HEK293T (cell line): ENCODE measurements around the gene SERPINC1.

Experiments used
- CTCF ChIA-PET: fragments of 350-600 bp; formaldehyde crosslinking; extraction: SDS; loops from one replicate; lab custom pipeline; 2021; ENCODE audit warnings: antibody characterized with exemption, inconsistent platforms; lab: Yijun Ruan, JAX
- POLR2A ChIA-PET: fragments of 350-600 bp; formaldehyde crosslinking; extraction: SDS; loops from one replicate; lab custom pipeline; 2020; ENCODE audit warnings: antibody characterized with exemption, inconsistent platforms; lab: Yijun Ruan, JAX
- DNase-seq: peaks from one replicate; pipeline ENCODE4 v3.0.0; 2012; ENCODE audit warnings: mixed read lengths; ENCODE audit errors: extremely low spot score
- ARNT ChIP-seq: fragments of 450-650 bp; IDR thresholded peaks from 2 replicates; pipeline ENCODE4 v1.6.1; 2017; ENCODE audit warnings: mild to moderate bottlenecking
- BHLHE40 ChIP-seq: fragments of 450-650 bp; IDR thresholded peaks from 2 replicates; pipeline ENCODE4 v1.6.1; 2016; ENCODE audit warnings: mild to moderate bottlenecking, moderate library complexity, borderline replicate concordance
- CTBP1 ChIP-seq: fragments of 450-650 bp; IDR thresholded peaks from 2 replicates; pipeline ENCODE4 v1.6.1; 2016; ENCODE audit warnings: borderline replicate concordance
- ELF4 ChIP-seq: fragments of 450-650 bp; IDR thresholded peaks from 2 replicates; pipeline ENCODE4 v1.6.1; 2017; ENCODE audit warnings: antibody characterized with exemption
- FOXA1 ChIP-seq: fragments of 450-650 bp; IDR thresholded peaks from 2 replicates; pipeline ENCODE4 v1.6.1; 2016; ENCODE audit warnings: mild to moderate bottlenecking
- FOXK2 ChIP-seq: fragments of 450-650 bp; IDR thresholded peaks from 2 replicates; pipeline ENCODE4 v1.6.1; 2016; ENCODE audit warnings: mild to moderate bottlenecking
- FOXM1 ChIP-seq: fragments of 450-650 bp; IDR thresholded peaks from 2 replicates; pipeline ENCODE4 v1.6.1; 2017; ENCODE audit warnings: mild to moderate bottlenecking, borderline replicate concordance
- HDGF ChIP-seq: fragments of 450-650 bp; IDR thresholded peaks from 2 replicates; pipeline ENCODE4 v1.6.1; 2017; ENCODE audit warnings: antibody characterized with exemption, borderline replicate concordance
- L3MBTL2 ChIP-seq: fragments of 450-650 bp; conservative IDR thresholded peaks from 2 replicates; pipeline ENCODE4 v1.6.1; 2016; ENCODE audit warnings: mild to moderate bottlenecking
- LEF1 ChIP-seq: fragments of 450-650 bp; IDR thresholded peaks from 2 replicates; pipeline ENCODE4 v1.6.1; 2017; ENCODE audit warnings: mild to moderate bottlenecking, borderline replicate concordance
- NFRKB ChIP-seq: fragments of 450-650 bp; IDR thresholded peaks from 2 replicates; pipeline ENCODE4 v1.6.1; 2016; ENCODE audit warnings: mild to moderate bottlenecking, moderate library complexity
- PKNOX1 ChIP-seq: fragments of 450-650 bp; IDR thresholded peaks from 2 replicates; pipeline ENCODE4 v1.6.1; 2016
- SP1 ChIP-seq: fragments of 450-650 bp; IDR thresholded peaks from 2 replicates; pipeline ENCODE4 v1.6.1; 2017
- SUZ12 ChIP-seq: fragments of 450-650 bp; IDR thresholded peaks from 2 replicates; pipeline ENCODE4 v1.6.1; 2016; ENCODE audit warnings: mild to moderate bottlenecking
- TARDBP ChIP-seq: fragments of 450-650 bp; IDR thresholded peaks from 2 replicates; pipeline ENCODE4 v1.6.1; 2016
- ZNF384 ChIP-seq: fragments of 450-650 bp; IDR thresholded peaks from 2 replicates; pipeline ENCODE4 v1.6.1; 2016

Gene SERPINC1

DNA sequence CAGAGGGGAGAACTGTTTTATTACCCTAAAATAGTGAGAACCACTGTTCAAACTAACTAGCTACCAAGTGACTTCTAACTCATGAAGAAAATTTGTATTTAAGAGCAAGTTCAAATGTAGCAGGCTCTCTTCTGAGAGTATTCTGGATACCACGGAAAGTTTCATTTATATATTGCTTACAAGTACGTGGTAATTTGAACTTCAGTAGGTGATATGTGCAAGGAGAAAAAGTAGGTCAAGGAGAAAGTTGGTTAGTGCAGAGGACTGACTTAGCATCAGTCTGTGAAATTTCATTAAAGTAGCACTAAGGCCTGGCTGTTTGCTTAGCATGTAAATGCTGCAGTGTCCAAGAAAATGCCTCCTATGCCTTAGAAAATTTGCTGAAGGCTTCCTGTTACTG is 16.7 kb downstream of the SERPINC1 start:
- DNase-seq = no peak
- ChIA-PET CTCF (no interaction called here), POLR2A (interaction anchor here (1.2 kb wide), 1 partner anchor 32 kb away, joined by 3 read pairs; the partner anchor contains the start of gene ZBTB37)
- TF ChIP-seq FOXA1 (no peak), ZNF384 (no peak), BHLHE40 (no peak), ELF4 (no peak), SP1 (no peak), TARDBP (no peak), FOXK2 (no peak), LEF1 (no peak), L3MBTL2 (no peak), FOXM1 (no peak), ARNT (no peak)

DNA sequence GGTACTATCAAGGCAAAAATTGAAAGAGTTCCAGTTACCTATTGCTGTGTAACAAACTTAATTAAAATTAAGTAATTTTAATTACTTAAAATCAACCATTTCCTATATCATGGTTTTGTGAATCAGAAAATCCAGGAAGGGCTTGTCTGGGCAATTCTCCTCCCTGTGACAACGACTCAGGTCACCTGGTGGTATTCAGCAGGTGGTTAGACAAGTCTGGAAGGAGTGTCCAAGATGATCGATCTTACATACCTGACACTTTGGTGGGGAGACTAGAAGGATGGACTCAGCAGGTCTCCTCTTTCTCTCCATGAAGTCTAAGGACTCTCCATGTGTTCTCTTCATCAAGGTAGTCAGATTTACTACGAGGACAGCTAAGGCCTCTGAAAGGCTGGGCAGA is 22.9 kb downstream of the SERPINC1 start:
- POLR2A ChIA-PET = no interaction called here
- no peak for TF ChIP-seq FOXK2
- no peak for TF ChIP-seq ZNF384
- no peak for TF ChIP-seq BHLHE40

GRCh38 chr1:173893611-173894010 is 23.5 kb downstream of the SERPINC1 start:
- DNase-seq = no peak
- ChIA-PET POLR2A (no interaction called here), CTCF (no interaction called here)

More for the DNA sequence above, 22.9 kb downstream of the SERPINC1 start:
- CTCF ChIA-PET = no interaction called here
- no peak for DNase-seq

DNA sequence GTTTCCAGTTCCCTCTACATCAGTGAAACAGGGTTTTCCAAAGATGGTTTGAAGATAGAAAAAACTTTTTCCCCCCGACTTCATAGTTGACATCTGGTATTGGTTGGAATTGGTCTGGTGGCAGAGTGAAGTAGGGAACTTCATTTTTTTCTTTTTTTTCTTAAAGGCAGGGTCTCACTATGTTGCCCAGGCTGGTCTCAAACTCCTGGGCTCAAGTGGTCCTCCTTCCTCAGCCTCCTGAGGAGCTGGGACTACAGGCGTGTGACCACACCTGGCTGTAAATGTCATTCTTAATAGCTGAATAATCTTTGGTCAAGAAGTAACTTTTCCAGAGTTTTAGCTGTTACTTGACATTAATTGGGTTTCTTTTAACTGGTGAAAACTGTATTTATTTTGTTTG is 27.2 kb downstream of the SERPINC1 start:
- ChIA-PET POLR2A (no interaction called here), CTCF (no interaction called here)
- TF ChIP-seq CTBP1 (no peak), SP1 (no peak), HDGF (no peak), L3MBTL2 (no peak), ZNF384 (no peak), FOXA1 (no peak), ARNT (no peak), NFRKB (no peak), PKNOX1 (no peak), FOXM1 (no peak), FOXK2 (no peak)
- no peak for DNase-seq

More at GRCh38 chr1:173893611-173894010, 23.5 kb downstream of the SERPINC1 start:
- TF ChIP-seq NFRKB (no peak), FOXM1 (no peak), CTBP1 (no peak), FOXK2 (no peak), ZNF384 (no peak), TARDBP (no peak), LEF1 (no peak), FOXA1 (no peak), HDGF (no peak), ELF4 (no peak), BHLHE40 (no peak), SP1 (no peak), L3MBTL2 (no peak), ARNT (no peak), SUZ12 (no peak)

DNA sequence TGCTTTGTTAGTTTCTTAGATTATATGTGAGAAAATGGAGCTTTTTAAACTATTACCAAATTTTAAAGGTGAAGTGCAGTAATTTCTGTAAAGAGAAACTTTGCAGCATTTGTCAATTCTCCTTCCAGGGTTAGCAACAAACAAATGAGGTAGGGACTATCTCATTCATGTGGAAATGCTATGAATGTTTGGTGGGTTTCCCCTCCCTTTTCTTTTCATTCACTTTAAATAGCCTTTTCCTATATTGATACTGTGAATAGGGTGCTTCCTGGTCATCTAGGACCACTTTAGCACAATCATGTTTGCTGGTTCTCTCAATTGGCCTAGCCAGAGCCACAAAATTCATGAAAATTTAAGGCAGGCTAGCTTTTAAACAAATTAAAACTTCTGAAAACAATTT is 28.4 kb downstream of the SERPINC1 start:
- POLR2A ChIA-PET = interaction anchor here (0.9 kb wide), 1 partner anchor 21 kb away, joined by 3 read pairs; the partner anchor contains the start of genes GAS5 and ZBTB37

GRCh38 chr1:173887627-173888026 is 29.5 kb downstream of the SERPINC1 start:
- POLR2A ChIA-PET = no interaction called here
- DNase-seq = no peak
- CTCF ChIA-PET = no interaction called here
- TF ChIP-seq NFRKB = no peak
- no peak for TF ChIP-seq ARNT
- no peak for TF ChIP-seq TARDBP
- TF ChIP-seq ELF4 = no peak
- no peak for TF ChIP-seq BHLHE40
- no peak for TF ChIP-seq L3MBTL2
- no peak for TF ChIP-seq SP1
- no peak for TF ChIP-seq FOXM1
- no peak for TF ChIP-seq SUZ12
- TF ChIP-seq PKNOX1 = no peak
- no peak for TF ChIP-seq ZNF384
- TF ChIP-seq FOXA1 = no peak
- TF ChIP-seq HDGF = no peak

More for the DNA sequence above, 28.4 kb downstream of the SERPINC1 start:
- no peak for TF ChIP-seq ZNF384
- no peak for TF ChIP-seq ELF4
- no peak for TF ChIP-seq CTBP1
- TF ChIP-seq LEF1 = no peak
- TF ChIP-seq TARDBP = no peak
- TF ChIP-seq NFRKB = no peak
- DNase-seq = no peak
- CTCF ChIA-PET = interaction anchor here (0.7 kb wide), 1 partner anchor 110 kb away, joined by 4 read pairs; no protein-coding TSS in a partner anchor
